Nephron (organoid): Measurements from ENCODE around the gene RUNX2.
A peak's percentile ranks its signal among the peaks of the same experiment; 100 is the strongest.
"Not testable (repeated sequence)": the region's sequence is repeated elsewhere in the genome, so short reads cannot be mapped to it uniquely, and the experiment has no call there.

Experiments
- H3K27ac Mint-ChIP-seq, 3 experiments: 2 replicates each; pipeline ENCODE4 v1.8.0; 2020; ENCODE audit warnings: mixed read lengths in 3 of 3, mild to moderate bottlenecking in 2 of 3, moderate library complexity in 1 of 3
- H3K27me3 Mint-ChIP-seq: 2 replicates; pipeline ENCODE4 v1.8.0; 2021; ENCODE audit warnings: low read depth, mild to moderate bottlenecking, moderate library complexity, mixed read lengths
- H3K36me3 Mint-ChIP-seq: 2 replicates; pipeline ENCODE4 v1.8.0; 2020; ENCODE audit warnings: low read depth, mixed read lengths
- H3K4me1 Mint-ChIP-seq: 2 replicates; pipeline ENCODE4 v1.8.0; 2020; ENCODE audit warnings: mixed read lengths
- H3K4me3 Mint-ChIP-seq, 3 experiments: 2 replicates each; pipeline ENCODE4 v1.8.0; 2020; ENCODE audit warnings: mild to moderate bottlenecking in 3 of 3, mixed read lengths in 3 of 3, moderate library complexity in 2 of 3
- H3K9me3 Mint-ChIP-seq: 2 replicates; pipeline ENCODE4 v1.8.0; 2020; ENCODE audit warnings: mixed read lengths
- CTCF ChIP-seq, 3 experiments: fragments of 200-600 bp; sonication (generic); IDR thresholded peaks; one replicate each; pipeline ENCODE4 v1.5.0; 2021; ENCODE audit warnings: antibody characterized with exemption in 3 of 3; ENCODE audit not compliant: unreplicated experiment in 3 of 3

Gene RUNX2

GRCh38 chr6:45327956-45328522 lies at the start of gene RUNX2:
RUNX2 (plus strand) TSS chr6:45328330; CDS start chr6:45328727, 397 bp downstream.
- H3K27me3 Mint-ChIP-seq = no peaks in the 10 kb centered on the region
- peak within 1 kb of the TSS; percentile 71 to 82 (median 77) for H3K27ac Mint-ChIP-seq

GRCh38 chr6:45278367-45278766 lies 49.8 kb upstream of the RUNX2 start:
- no peak for TF ChIP-seq CTCF (IDR thresholded peaks at IDR 0.05; ENCODE audit: unreplicated experiment in 3 of 3)
- no peaks in the 10 kb centered on the region for H3K4me1 Mint-ChIP-seq
- H3K27me3 Mint-ChIP-seq = no peaks in the 10 kb centered on the region
- H3K9me3 Mint-ChIP-seq = peaks cover 28% of the 10 kb centered on the region
- H3K4me3 Mint-ChIP-seq = no peak overlapping the region
- H3K36me3 Mint-ChIP-seq = peaks cover 40% of the 10 kb centered on the region
- H3K27ac Mint-ChIP-seq = no peak overlapping the region

More at GRCh38 chr6:45327956-45328522, at the start of gene RUNX2:
- no peaks in the 10 kb centered on the region for H3K9me3 Mint-ChIP-seq
- TF ChIP-seq CTCF (IDR thresholded peaks at IDR 0.05; ENCODE audit: unreplicated experiment in 3 of 3) = no peak
- H3K36me3 Mint-ChIP-seq = no peaks in the 10 kb centered on the region
- peak within 1 kb of the TSS; percentile 8 for H3K4me3 Mint-ChIP-seq
- peaks cover 13% of the 10 kb centered on the region for H3K4me1 Mint-ChIP-seq

GRCh38 chr6:45286707-45287106 lies 41.4 kb upstream of the RUNX2 start:
- H3K9me3 Mint-ChIP-seq = peaks cover 32% of the 10 kb centered on the region
- not testable (repeated sequence) for H3K4me3 Mint-ChIP-seq, H3K4me1 Mint-ChIP-seq, H3K27ac Mint-ChIP-seq, H3K27me3 Mint-ChIP-seq
- peaks cover 32% of the 10 kb centered on the region for H3K36me3 Mint-ChIP-seq

- Mint-ChIP-seq H3K36me3 (peaks cover 31% of the 10 kb centered on the region), H3K9me3 (peaks cover 25% of the 10 kb centered on the region), H3K27me3 (no peaks in the 10 kb centered on the region), H3K27ac (no peak overlapping the region), H3K4me3 (no peak overlapping the region), H3K4me1 (no peaks in the 10 kb centered on the region)
- TF ChIP-seq CTCF (IDR thresholded peaks at IDR 0.05; ENCODE audit: unreplicated experiment in 3 of 3) = no peak
Observed at GRCh38 chr6:45289751-45290514, 38.2 kb upstream of the RUNX2 start.

- Mint-ChIP-seq H3K4me3 (no peak overlapping the region), H3K27ac (no peak overlapping the region), H3K4me1 (no peaks in the 10 kb centered on the region), H3K36me3 (peaks cover 35% of the 10 kb centered on the region), H3K27me3 (no peaks in the 10 kb centered on the region), H3K9me3 (peaks cover 33% of the 10 kb centered on the region)
- TF ChIP-seq CTCF (IDR thresholded peaks at IDR 0.05; ENCODE audit: unreplicated experiment in 3 of 3) = no peak
Observed at GRCh38 chr6:45293306-45293705, 34.8 kb upstream of the RUNX2 start.

- peaks cover 33% of the 10 kb centered on the region for H3K9me3 Mint-ChIP-seq
- not testable (repeated sequence) for H3K4me1 Mint-ChIP-seq, H3K27ac Mint-ChIP-seq, H3K27me3 Mint-ChIP-seq, H3K4me3 Mint-ChIP-seq
- H3K36me3 Mint-ChIP-seq = peaks cover 35% of the 10 kb centered on the region
Observed at GRCh38 chr6:45294065-45294701, 33.9 kb upstream of the RUNX2 start.
